B cell (primary cell): ENCODE data around the gene UBB. TPM values are rescaled to one million over a fixed set of nuclear protein-coding genes. Genes with fewer than 3 reads are reported as not detected.

Experiments used
- ATAC-seq: fragments of 200-7000 bp; cut with Tn5 transposase; one replicate; pipeline ENCODE4 v1.10.0; 2021; ENCODE audit warnings: low read depth, mild to moderate bottlenecking, moderate number of reproducible peaks, moderate library complexity
- CTCF ChIA-PET: fragments of 350-600 bp; sonication (Branson Sonifier 250); formaldehyde crosslinking; loops from one replicate; lab custom pipeline; 2021; ENCODE audit warnings: antibody characterized with exemption, inconsistent platforms; lab: Charles Lee
- POLR2A ChIA-PET: fragments of 350-600 bp; sonication (Branson Sonifier 250); formaldehyde crosslinking; loops from one replicate; lab custom pipeline; 2021; ENCODE audit warnings: antibody characterized with exemption; lab: Charles Lee
- DNase-seq: peaks from one replicate; pipeline ENCODE4 v3.0.0; 2013
- H2AFZ ChIP-seq: 2 replicates; pipeline ENCODE4 v1.6.1; 2012; ENCODE audit warnings: mild to moderate bottlenecking, low read depth, low read length; ENCODE audit not compliant: insufficient read depth, poor library complexity, severe bottlenecking
- H3K27ac ChIP-seq, 2 donors: 1 replicate in 1 of 2; 2 replicates in 1 of 2; pipeline ENCODE4 v1.5.1; 2012 to 2013; ENCODE audit warnings: low read length in 2 of 2, mild to moderate bottlenecking in 2 of 2, moderate library complexity in 1 of 2
- H3K27me3 ChIP-seq, 4 experiments: fragments of 200-600 bp in 1 of 4; sonication (generic) in 1 of 4; replicated peaks in 1 of 4; 1 replicate in 2 of 4; 2 replicates in 2 of 4; pipeline versions ENCODE4 v1.6.1 to v1.7.0; 2013 to 2016; ENCODE audit warnings: low read length in 3 of 4, mild to moderate bottlenecking in 2 of 4, mixed read lengths in 1 of 4, moderate library complexity in 1 of 4; ENCODE audit not compliant: insufficient read depth in 4 of 4, control insufficient read depth in 3 of 4; ENCODE audit errors: control extremely low read depth in 1 of 4
- H3K36me3 ChIP-seq, 2 experiments: replicated peaks in 1 of 2; 1 replicate in 1 of 2; 2 replicates in 1 of 2; pipeline versions ENCODE4 v1.6.1 to v1.7.1; 2013; ENCODE audit warnings: low read length in 1 of 2; ENCODE audit not compliant: insufficient read depth in 2 of 2, control insufficient read depth in 1 of 2; ENCODE audit errors: control extremely low read depth in 1 of 2, extremely low read depth in 1 of 2
- H3K4me1 ChIP-seq, 2 donors: fragments of 200-600 bp in 1 of 2; sonication (generic) in 1 of 2; 1 replicate in 1 of 2; 2 replicates in 1 of 2; pipeline versions ENCODE4 v1.5.1 to v1.6.1; 2013 to 2017; ENCODE audit warnings: low read length in 2 of 2; ENCODE audit not compliant: control insufficient read depth in 2 of 2, insufficient read depth in 2 of 2
- H3K4me2 ChIP-seq: replicated peaks from 2 replicates; pipeline ENCODE3; 2012; ENCODE audit warnings: mild to moderate bottlenecking, low read depth, low read length; ENCODE audit not compliant: poor library complexity, severe bottlenecking
- H3K4me3 ChIP-seq, 5 experiments: fragments of 200-600 bp in 1 of 5; sonication (generic) in 1 of 5; 1 replicate in 3 of 5; 2 replicates in 2 of 5; pipeline versions ENCODE4 v1.5.1 to v1.7.0; 2011 to 2016; ENCODE audit warnings: low read length in 4 of 5, mild to moderate bottlenecking in 4 of 5, low read depth in 2 of 5, control low read depth in 1 of 5, moderate library complexity in 1 of 5; ENCODE audit not compliant: insufficient read depth in 1 of 5; ENCODE audit errors: control extremely low read depth in 1 of 5, extremely low read depth in 1 of 5
- H3K79me2 ChIP-seq: fragments of 200-600 bp; sonication (generic); one replicate; pipeline ENCODE4 v1.6.0; 2016; ENCODE audit warnings: low read length; ENCODE audit not compliant: control insufficient read depth, insufficient read depth
- H3K9ac ChIP-seq: fragments of 200-600 bp; sonication (generic); 2 replicates; pipeline ENCODE4 v1.6.1; 2017; ENCODE audit warnings: mild to moderate bottlenecking, low read length, moderate library complexity
- H3K9me3 ChIP-seq, 3 donors: one replicate each; pipeline versions ENCODE4 v1.6.1 to v1.7.1; 2013; ENCODE audit warnings: low read length in 2 of 3; ENCODE audit not compliant: control insufficient read depth in 2 of 3, insufficient read depth in 1 of 3; ENCODE audit errors: control extremely low read depth in 1 of 3
- H4K20me1 ChIP-seq: 2 replicates; pipeline ENCODE4 v1.6.0; 2012; ENCODE audit warnings: mild to moderate bottlenecking, low read length; ENCODE audit not compliant: insufficient read depth, control insufficient read depth, poor library complexity, severe bottlenecking
- H3K27ac Mint-ChIP-seq: one replicate; pipeline ENCODE4 v1.8.0; 2021; ENCODE audit warnings: mixed read lengths
- H3K27me3 Mint-ChIP-seq: one replicate; pipeline ENCODE4 v1.8.0; 2021; ENCODE audit warnings: mixed read lengths
- H3K4me1 Mint-ChIP-seq: one replicate; pipeline ENCODE4 v1.8.0; 2021; ENCODE audit warnings: mixed read lengths
- H3K4me3 Mint-ChIP-seq: one replicate; pipeline ENCODE4 v1.8.0; 2021; ENCODE audit warnings: mixed read lengths
- H3K9me3 Mint-ChIP-seq: one replicate; pipeline ENCODE4 v1.8.0; 2022; ENCODE audit warnings: mixed read lengths; ENCODE audit not compliant: insufficient read depth
- CTCF ChIP-seq: fragments of 200-600 bp; IDR thresholded peaks from one replicate; pipeline ENCODE4 v1.8.0; 2022; ENCODE audit warnings: antibody characterized with exemption, mild to moderate bottlenecking
- EZH2 ChIP-seq: IDR thresholded peaks from 2 replicates; pipeline ENCODE4 v1.6.1; 2012; ENCODE audit warnings: borderline replicate concordance, low read depth, mild to moderate bottlenecking, moderate library complexity, low read length; ENCODE audit not compliant: insufficient read depth, poor library complexity, severe bottlenecking
- WGBS: methylation state at CpG from one replicate; pipeline ENCODE4 v1.1.5; 2013; ENCODE audit warnings: missing lambda C conversion rate; ENCODE audit not compliant: insufficient coverage; 5-methylcytosine and 5-hydroxymethylcytosine counted together
- intact Hi-C: fragments of 100-400 bp; cut with micrococcal nuclease; formaldehyde crosslinking; loops from one replicate; pipeline ENCODE4 v1.10.0; 2022
- polyA plus RNA-seq: library from polyadenylated mRNA; depleted of rRNA; stranded (reverse); fragments of >200 nt; gene quantifications from 2 replicates; pipeline ENCODE4 v1.2.3, GENCODE V29; 2012
- total RNA-seq, 2 donors: library from RNA; stranded (reverse); fragments of 120-200 nt in 1 of 2; gene quantifications; 1 replicate in 1 of 2; 2 replicates in 1 of 2; pipeline versions ENCODE4 v1.2.3 to v1.2.4, GENCODE V29; 2013 to 2022

Gene UBB
- total and polyA plus RNA-seq, 2 donors (not counting 1 experiment from before 2014, with no cell fraction given): 769 to 1,866 TPM

- no peaks in the 10 kb centered on the region for H3K4me1 Mint-ChIP-seq
- Histone ChIP-seq H3K27ac (no peak overlapping the region), H3K4me1 (peaks cover 0 to under 1% of the 10 kb centered on the region in 2 donors), H3K79me2 (peaks cover 8% of the 10 kb centered on the region), H3K9me3 (no peaks in the 10 kb centered on the region), H2AFZ (no peak overlapping the region), H3K4me3 (no peak overlapping the region), H3K27me3 (no peaks in the 10 kb centered on the region), H3K9ac (no peak overlapping the region), H4K20me1 (peaks cover 7% of the 10 kb centered on the region), H3K4me2 (no peak overlapping the region), H3K36me3 (peaks cover 2 to 67% of the 10 kb centered on the region in 2 experiments)
- WGBS: 90% methylated on average over 4 of the region's 6 CpGs
- no peak overlapping the region for H3K27ac Mint-ChIP-seq
- no peak for DNase-seq
- intact Hi-C loops: no loop called here
- TF ChIP-seq CTCF (no peak), EZH2 (no peak)
- H3K4me3 Mint-ChIP-seq: no peak overlapping the region
- POLR2A ChIA-PET: no interaction called here
- CTCF ChIA-PET: interaction anchor here (1.2 to 1.3 kb wide), 2 partner anchors 9 to 61 kb away, joined by 4 read pairs; no protein-coding TSS in a partner anchor
- no peaks in the 10 kb centered on the region for H3K27me3 Mint-ChIP-seq
- no peak for ATAC-seq
- H3K9me3 Mint-ChIP-seq: no peaks in the 10 kb centered on the region
Observed at GRCh38 chr17:16425202-16425601, 44.3 kb downstream of the UBB start.

- H3K27ac Mint-ChIP-seq: no peak overlapping the region
- 98% methylated on average over 15 of the region's 20 CpGs for WGBS
- H3K36me3 ChIP-seq: peaks cover 2 to 60% of the 10 kb centered on the region in 2 experiments
Observed at GRCh38 chr17:16425698-16426659, 45.1 kb downstream of the UBB start.

More at GRCh38 chr17:16425698-16426659, 45.1 kb downstream of the UBB start:
- POLR2A ChIA-PET: no interaction called here
- Mint-ChIP-seq H3K27me3 (no peaks in the 10 kb centered on the region), H3K4me3 (no peak overlapping the region), H3K4me1 (no peaks in the 10 kb centered on the region), H3K9me3 (no peaks in the 10 kb centered on the region)
- CTCF ChIA-PET: interaction anchor here (1.2 to 1.3 kb wide), 2 partner anchors 10 to 62 kb away, joined by 4 read pairs; no protein-coding TSS in a partner anchor
- intact Hi-C loops: no loop called here
- Histone ChIP-seq H2AFZ (no peak overlapping the region), H3K4me3 (no peak overlapping the region), H3K9ac (no peak overlapping the region), H3K27me3 (no peaks in the 10 kb centered on the region), H3K4me1 (no peaks in the 10 kb centered on the region), H3K27ac (no peak overlapping the region), H4K20me1 (peaks cover 7% of the 10 kb centered on the region), H3K4me2 (no peak overlapping the region), H3K9me3 (no peaks in the 10 kb centered on the region), H3K79me2 (peaks cover 6% of the 10 kb centered on the region)
- no peak for TF ChIP-seq CTCF
- TF ChIP-seq EZH2: no peak
- DNase-seq: no peak
- ATAC-seq: no peak
